ENCODE results near the gene ERCC6. TPM values are rescaled to one million over a fixed set of nuclear protein-coding genes. Genes with fewer than 3 reads are reported as not detected.
A peak's percentile ranks its signal among the peaks of the same experiment; 100 is the strongest.

Gene ERCC6
- total RNA-seq, 1 experiment from 2014 or later: 5.3 TPM

GRCh38 chr10:49512121-49512809 lies 26.7 kb downstream of the ERCC6 start:
- peak; percentile 29 for DNase-seq (ENCODE audit: low spot score)

DNA sequence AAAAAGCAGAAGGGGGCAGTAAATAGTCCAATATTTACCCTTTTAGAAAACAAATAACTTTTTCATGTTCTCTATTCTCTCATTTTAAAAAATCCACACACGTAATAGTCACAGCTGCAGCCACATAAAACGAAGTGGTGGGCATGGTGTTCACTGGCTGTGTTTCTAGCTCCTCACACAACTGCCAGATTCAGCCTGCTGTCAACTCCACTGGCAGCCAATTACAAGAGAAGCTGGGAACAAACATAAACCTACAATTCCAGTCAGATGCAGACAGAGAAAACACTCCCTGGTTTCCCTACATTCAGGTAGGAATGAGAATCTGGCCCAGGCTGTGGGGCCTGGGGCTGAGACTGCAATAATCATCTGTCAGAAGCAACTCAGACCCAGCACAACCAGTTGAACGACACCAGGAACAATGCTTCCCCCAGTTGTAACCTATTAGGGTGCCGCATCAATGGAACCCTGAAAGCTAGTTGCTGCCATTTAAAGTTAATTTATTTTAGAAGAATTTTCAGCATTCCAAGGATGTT lies 29.1 kb downstream of the ERCC6 start:
- no peak for DNase-seq (ENCODE audit: low spot score)

- no peak for DNase-seq (ENCODE audit: low spot score)
Measured at GRCh38 chr10:49508654-49509053, 30.3 kb downstream of the ERCC6 start.

DNA sequence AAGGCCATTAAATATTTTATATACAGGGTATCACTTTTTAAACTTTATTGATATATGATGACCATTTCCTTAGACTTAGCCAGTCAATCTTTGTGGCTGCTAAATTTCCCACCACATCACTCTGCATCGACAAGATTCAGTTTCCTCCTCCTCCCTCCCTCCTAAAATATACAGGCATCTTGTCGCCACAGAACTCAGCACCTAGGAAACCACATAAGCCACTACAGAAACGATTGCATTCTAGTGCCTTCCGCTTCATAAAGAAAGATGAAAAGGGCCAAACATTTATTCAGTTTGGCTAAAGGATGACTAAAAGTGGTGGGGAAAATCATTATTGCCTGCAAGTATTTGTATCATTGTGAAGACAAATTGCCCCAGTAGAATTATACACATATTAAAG lies 30.7 kb downstream of the ERCC6 start:
- no peak for DNase-seq (ENCODE audit: low spot score)

- DNase-seq (ENCODE audit: low spot score): no peak
Measured at GRCh38 chr10:49505589-49505988, 33.3 kb downstream of the ERCC6 start.

- DNase-seq (ENCODE audit: low spot score): no peak
Measured at GRCh38 chr10:49505076-49505475, 33.8 kb downstream of the ERCC6 start.

DNA sequence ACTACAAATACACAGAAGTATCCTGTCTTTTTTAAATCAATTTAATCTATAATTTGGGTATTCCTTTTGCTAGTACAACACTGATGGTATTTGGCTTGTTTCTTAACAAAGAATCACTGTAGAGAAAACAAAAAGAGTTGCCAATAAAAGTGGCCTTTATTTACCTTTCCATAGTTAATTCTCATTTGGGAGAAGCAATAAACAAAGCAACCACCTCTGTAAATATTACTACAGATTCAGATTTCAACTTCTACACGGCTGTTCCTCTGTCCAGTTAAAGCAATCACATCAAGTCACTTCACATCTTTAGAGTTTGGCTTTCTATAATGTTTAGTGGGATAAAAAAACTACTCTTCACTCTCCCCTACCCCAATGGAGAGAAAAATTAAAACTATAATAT lies 34.4 kb downstream of the ERCC6 start:
- DNase-seq (ENCODE audit: low spot score): no peak

DNA sequence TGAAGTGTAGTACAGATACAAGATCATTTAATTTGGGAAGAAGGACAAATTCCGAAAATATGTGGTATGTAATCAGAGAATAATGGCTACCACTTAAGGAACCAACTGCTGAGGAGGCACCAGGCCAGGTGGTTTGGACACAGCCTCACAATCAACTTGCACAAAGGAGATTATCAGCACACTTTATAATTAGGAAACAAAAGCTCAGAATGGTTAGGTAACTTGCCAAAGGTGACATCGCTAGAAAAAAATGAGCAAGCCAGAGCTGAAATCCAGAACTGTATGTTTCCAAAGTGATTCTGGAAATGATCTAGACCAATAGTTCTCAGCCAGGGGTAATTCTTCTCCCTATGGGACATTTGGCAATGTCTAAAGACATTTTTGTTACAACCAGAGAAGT lies 36.6 kb downstream of the ERCC6 start:
- DNase-seq (ENCODE audit: low spot score): no peak

- peak; percentile 8 for DNase-seq (ENCODE audit: low spot score)
Measured at GRCh38 chr10:49500412-49500811, 38.5 kb downstream of the ERCC6 start.

- no peak for DNase-seq (ENCODE audit: low spot score)
Measured at GRCh38 chr10:49499305-49499851, 39.5 kb downstream of the ERCC6 start.

- DNase-seq (ENCODE audit: low spot score): no peak
Measured at GRCh38 chr10:49498425-49498824, 40.5 kb downstream of the ERCC6 start.

GRCh38 chr10:49497358-49497757 lies 41.6 kb downstream of the ERCC6 start:
- DNase-seq (ENCODE audit: low spot score): no peak

GRCh38 chr10:49488056-49488717 lies 50.7 kb downstream of the ERCC6 start:
- DNase-seq (ENCODE audit: low spot score): no peak

- DNase-seq (ENCODE audit: low spot score): no peak
Measured at GRCh38 chr10:49486738-49487137, 52.2 kb downstream of the ERCC6 start.

- no peak for DNase-seq (ENCODE audit: low spot score)
Measured at GRCh38 chr10:49486009-49486408, 52.9 kb downstream of the ERCC6 start.

DNA sequence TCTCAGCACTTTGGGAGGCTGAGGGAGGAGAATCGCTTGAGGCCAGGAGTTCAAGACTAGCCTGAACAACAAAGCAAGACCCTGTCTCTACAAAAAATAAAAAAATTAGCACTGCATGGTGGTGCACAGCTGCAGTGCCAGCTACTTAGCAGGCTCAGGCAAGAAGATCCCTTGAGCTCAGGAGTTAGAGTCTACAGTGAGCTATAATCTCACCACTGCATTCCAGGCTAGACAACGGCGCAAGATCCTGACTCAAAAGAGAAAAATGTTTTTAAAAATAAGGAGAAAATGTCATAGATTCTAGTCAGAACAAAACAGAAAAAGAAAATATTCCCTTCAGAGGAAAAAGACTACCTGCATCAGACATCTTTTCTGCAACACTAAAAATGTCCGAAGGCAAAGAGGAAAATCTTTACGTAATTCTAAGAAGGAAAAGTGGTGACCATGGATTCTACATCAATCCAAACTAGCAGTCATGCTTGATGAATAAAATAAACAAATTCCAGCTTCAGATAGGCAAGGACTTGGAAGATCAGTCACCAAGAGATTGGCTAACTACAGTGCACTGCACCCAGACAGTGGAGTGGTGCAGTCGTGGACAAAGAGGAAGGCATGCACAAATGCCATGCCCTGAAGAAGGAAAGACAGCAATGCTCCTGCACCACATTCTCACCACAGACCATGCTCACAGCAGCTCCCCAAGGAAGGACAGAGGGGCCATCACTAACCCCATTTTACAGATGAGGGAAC lies 54.3 kb downstream of the ERCC6 start:
- DNase-seq (ENCODE audit: low spot score): no peak

DNA sequence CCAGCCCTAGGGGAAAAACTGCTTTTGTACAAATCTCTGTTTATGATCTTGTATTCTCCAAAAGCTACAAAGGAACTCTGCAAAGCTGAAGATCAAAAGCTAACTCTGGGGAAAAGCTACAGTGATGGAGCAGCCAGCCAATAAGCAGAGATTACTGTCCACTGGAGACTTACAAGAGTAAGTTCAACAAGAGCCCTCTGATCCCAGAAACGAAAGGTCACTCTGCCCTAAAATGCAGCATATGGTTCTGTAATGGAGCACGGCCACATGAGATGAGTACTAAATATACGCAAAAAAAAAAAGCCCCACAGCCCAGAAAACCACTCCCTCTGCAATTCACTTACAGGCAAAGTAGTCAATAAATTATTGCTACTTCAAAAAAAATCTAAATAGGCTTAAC lies 60.1 kb downstream of the ERCC6 start:
- DNase-seq (ENCODE audit: low spot score): no peak

DNA sequence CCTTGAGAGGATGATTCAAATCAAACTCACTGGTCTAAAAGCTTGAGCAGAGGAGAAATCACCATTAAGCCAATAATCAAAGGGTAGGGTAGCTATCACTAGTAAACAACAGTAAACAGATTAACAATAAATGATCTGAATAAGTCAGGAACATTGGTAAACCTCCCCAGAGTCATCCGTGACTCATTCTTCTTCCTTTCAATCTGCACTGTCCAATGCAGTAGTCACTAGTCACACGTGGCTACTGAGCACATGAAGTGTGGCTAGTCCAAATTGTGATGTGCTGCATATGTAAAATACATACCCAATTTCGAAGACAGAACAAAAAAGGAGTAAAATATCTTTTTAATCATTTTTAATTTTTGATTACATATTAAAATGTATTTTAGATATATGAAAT lies 64.0 kb downstream of the ERCC6 start:
- DNase-seq (ENCODE audit: low spot score): no peak

- DNase-seq (ENCODE audit: low spot score): no peak
Measured at GRCh38 chr10:49471532-49471931, 67.4 kb downstream of the ERCC6 start.

DNA sequence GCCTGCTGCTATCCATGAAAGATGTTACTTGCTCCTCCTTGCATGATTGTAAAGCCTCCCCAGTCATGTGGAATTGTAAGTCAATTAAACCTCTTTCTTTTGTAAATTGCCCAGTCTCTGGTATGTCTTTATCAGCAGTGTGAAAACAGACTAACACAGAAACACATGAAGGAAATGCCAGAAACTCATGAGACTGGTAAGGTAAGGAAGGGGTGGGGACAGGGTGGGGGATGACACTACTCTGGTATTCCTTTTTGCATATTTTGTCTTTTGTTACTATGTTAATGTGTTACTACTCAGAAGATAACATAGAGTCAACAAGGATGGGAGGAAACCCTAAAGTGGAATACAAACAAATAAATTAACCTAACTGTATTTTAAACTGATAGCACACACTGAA lies 73.2 kb downstream of the ERCC6 start:
- no peak for DNase-seq (ENCODE audit: low spot score)

All from HT-29 (cell line).